Skeletal muscle cell (primary cell): ENCODE results near the gene GMEB2.
"Not testable (repeated sequence)": the region's sequence is repeated elsewhere in the genome, so short reads cannot be mapped to it uniquely, and the experiment has no call there.

Experiments
- DNase-seq: peaks from one replicate; pipeline ENCODE4 v3.0.0-alpha.2; 2010; ENCODE audit warnings: low read depth
- H3K4me3 ChIP-seq: 2 replicates; pipeline ENCODE4 v1.5.1; 2011; ENCODE audit warnings: low read depth, mild to moderate bottlenecking, control low read depth, low read length, moderate library complexity

GMEB2 gene

GRCh38 chr20:63578224-63579016 is 48.5 kb downstream of the GMEB2 start:
- DNase-seq: no peak
- no peak overlapping the region for H3K4me3 ChIP-seq

DNA sequence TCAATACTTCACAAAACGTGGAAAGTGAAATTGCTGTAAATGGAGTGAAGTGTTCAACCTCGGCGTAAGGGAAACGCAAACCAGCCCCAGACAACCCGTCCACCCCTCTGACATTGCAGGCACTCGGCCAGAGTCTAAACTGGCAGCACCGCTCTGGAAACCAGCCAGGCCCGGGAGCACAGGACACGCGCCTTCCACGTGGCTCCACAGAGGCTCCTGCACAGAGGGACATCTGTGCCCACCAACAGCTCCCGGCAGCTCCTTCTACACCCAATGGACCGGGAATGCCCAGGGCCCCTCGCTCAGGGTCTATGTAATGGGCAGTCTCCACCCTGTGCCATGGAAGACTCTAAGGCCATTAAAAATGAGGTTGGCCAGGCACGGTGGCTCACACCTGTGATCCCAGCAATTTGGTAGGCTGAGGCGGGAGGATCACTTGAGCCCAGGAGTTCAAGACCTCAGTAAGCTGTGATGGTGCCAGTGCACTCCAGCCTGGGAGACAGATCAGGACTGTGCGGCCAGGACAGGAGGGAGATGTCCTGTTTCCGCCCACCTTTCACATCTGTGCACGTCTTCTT is 49.5 kb downstream of the GMEB2 start:
- H3K4me3 ChIP-seq: no peak overlapping the region
- DNase-seq: no peak

GRCh38 chr20:63576311-63576710 is 50.6 kb downstream of the GMEB2 start:
- DNase-seq: no peak
- H3K4me3 ChIP-seq: no peak overlapping the region

DNA sequence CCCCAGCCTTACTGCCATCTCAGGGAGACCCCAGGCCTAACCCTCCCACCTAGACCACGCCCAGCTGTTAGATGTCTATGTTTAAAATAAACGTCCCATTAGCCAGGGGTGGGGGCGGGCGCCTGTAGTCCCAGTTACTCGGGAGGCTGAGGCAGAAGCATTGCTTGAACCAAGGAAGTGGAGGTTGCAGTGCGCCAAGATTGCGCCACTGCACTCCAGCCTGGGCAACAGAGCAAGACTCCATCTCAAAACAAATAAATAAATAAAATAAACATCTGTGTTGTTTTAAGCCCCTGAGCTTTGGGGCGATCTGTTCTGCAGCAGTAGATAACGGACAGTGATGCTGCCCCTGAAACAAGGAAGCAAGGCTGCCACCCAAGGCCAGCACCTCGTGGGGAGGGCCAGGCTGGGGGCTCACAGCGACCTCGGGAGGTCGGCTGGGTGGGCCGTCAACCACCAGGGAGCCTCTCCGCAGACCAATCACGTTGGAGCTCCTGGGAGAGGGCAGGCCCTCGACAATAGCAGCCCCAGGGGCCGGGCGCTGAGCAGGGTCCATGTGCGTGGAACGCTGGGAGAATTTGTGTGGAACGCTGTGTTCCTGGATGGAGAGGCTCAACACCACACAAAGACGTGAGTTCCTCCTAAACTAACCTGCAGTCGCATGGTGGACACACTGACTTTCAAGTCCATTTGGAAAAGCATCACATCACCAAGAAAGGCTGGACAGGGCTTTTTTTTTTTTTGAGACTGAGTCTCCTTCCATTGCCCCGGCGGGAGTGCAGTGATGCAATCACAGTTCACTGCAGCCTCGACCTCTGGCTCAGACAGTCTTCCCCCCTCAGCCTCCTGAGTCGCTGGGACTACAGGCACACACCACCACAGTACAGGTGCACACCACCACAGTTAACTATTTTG is 51.8 kb downstream of the GMEB2 start:
- no peak for DNase-seq
- H3K4me3 ChIP-seq: no peak overlapping the region

DNA sequence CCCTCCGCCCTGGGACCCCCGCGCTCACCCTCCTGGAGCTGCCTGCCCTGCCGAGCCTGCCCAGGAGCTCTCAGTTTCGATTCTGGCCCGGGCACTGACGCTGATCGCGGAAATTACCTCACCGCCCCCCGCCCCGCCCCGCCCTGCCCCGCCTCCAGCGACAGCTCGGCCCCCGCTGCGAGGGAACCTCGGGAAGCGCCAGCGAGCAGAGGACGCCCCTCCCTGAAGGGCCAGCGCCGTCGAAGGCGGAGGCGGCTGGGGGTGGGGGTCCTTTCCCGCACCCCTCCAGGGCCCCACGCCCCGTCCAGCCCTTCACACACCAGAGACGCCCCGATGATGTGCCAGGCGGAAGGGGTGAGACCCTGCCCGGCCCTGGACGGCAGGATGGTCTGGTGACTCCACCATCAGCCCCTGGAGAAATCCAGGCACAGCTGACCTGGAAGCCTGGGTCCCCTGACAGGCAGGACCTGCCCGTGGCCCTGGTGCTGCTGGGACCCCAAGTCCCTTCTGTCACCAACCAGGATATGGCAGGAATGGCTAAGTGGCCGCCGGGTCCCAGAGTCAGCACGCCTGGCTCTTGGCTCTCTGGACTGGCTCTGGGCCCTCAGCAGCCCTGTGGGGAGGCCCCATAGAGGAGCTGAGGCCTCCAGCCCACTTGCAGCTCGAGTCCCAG is 52.6 kb downstream of the GMEB2 start, which contains the start of gene HELZ2:
Gene HELZ2, minus strand, starts transcription at position 84 of the 673 bp plus-strand sequence. CDS start 1,854 bp downstream, outside the sequence.
- peak within 1 kb of the TSS; percentile 75 for H3K4me3 ChIP-seq
- no peak for DNase-seq

- DNase-seq: no peak
These were observed 53.2 kb downstream of the GMEB2 start for GRCh38 chr20:63573647-63574131.

GRCh38 chr20:63572788-63573646 is 53.9 kb downstream of the GMEB2 start:
- no peak for DNase-seq
- peak overlapping the region; percentile 75 for H3K4me3 ChIP-seq

More at GRCh38 chr20:63573647-63574131, 53.2 kb downstream of the GMEB2 start:
- H3K4me3 ChIP-seq: peak overlapping the region; percentile 75

DNA sequence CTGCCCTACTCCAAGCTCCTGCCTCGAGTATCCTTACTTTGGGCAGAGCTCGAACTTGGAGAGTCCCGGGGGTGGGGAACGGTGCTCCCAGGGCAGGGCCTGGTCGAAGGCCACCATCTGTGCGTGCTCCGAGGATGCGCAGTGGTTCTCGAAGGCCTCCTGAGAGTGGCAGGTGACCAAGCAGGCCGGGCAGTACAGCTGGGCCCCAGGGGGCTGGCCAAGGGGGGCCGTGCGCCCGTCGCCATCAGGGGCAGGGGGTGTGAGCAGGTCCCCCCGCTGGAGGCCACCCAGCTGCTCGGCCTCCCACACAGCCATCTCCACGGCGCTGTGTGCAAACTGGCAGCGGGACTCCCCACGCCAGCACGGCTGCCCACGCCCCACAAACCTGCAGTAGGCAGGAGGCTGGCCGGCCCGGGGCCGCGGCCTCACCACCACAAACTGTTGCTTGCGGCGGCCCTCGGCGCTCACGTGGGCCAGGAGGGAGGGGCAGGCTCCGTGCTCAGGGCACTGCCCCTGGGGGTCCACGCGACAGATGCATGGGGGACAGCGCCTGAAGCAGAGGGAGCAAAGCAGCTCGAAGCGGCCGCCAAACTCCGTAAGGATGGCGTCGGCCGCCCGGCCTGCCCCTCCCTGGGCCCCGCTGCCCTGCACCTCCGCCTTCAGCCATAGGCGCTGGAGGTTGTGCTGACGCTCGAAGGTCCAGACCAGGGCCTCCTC is 54.7 kb downstream of the GMEB2 start:
- DNase-seq: no peak
- H3K4me3 ChIP-seq: no peak overlapping the region

DNA sequence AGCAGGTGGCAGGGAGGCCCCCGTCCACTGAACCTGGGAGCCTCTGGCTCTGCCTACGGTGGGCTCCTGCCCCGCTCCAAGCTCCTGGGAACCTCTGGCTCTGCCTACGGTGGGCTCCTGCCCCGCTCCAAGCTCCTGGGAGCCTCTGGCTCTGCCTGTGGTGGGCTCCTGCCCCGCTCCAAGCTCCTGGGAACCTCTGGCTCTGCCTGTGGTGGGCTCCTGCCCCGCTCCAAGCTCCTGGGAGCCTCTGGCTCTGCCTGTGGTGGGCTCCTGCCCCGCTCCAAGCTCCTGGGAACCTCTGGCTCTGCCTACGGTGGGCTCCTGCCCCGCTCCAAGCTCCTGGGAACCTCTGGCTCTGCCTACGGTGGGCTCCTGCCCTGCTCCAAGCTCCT is 55.8 kb downstream of the GMEB2 start:
- not testable (repeated sequence) for H3K4me3 ChIP-seq, DNase-seq

DNA sequence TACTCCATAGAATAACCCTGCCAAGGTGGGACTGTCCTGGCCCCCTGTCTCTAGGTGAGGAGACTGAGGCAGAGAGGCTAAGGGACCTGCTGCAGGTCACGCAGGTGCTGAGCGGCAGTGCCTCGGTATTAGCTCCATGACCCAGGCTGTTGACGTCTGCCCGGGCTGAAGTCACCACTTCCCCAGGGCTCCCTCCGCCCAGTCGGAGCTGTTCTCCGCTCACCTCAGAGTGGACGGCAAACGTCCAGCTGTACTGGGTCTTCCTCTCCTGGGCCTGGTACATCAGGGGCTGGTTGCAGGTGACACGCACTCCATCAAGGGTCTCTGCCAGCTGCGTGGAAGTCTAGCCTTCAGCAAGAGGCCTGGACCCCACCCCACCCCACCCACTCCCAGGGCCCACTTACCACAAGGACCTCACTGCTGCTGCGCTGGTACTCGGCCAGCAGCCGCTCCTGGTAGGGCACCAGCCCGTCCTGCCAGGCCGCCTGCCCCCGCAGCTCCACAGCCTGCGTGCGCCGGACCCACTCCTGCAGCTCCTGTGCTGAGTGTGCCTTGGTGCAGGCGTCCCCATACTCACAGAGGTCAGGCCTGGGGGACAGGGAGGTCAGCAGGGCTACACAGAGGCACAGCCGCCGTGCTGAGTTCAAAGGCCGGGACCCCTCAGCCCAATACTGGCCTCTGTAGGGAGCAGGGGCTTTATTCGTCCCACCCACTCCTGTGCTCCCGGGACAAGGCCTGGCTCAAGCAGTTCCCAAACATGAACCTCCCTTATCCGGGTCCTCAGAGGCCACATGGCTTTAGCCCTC is 56.4 kb downstream of the GMEB2 start:
- DNase-seq: no peak
- H3K4me3 ChIP-seq: no peak overlapping the region

DNA sequence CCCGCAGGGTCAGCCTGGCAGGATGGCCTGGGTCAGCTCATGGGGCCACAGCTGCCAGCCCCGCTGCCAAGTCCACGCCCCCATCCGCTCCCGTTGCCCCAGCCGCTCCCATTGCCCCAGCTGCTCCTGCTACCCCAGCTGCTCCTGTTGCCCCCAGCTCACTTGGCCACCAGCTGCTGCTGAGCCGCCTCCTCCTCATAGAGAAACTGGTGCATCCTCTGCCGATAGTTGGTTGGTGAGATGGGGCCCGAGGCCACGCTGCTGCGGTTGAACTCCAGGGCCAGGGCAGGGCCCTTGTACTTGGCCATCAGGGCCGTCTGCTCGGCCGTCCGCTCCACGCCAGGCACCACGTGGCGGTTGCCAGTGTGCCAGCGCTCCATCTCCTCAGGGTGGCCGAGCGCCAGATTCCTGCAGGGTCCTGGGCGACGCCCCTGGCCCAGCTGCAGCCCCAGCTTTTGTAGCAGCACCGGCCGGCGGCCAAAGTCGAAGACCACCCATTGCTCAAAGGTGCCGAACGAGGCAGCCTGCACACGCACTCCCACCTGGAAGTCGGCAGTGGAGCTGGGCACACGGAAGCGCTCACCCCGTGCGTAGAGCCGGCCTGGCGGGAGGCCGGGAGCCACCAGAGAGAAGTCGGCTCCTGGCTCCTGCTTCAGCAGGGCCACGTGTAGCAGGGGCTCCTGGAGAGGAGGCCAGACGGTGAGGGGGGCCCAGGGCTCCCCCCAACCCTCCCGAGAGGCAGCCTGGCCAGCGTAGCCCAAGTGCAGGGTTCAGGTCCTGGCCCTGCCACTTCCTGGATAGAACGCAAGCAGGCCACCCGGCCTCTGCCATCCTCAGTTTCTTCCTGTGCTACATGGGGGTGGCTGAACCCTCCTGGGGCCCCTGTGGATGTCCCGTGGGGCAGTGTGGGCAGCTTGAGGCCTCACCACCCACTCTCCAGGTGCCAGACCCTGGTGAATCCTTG is 57.6 kb downstream of the GMEB2 start:
- no peak overlapping the region for H3K4me3 ChIP-seq
- DNase-seq: no peak

DNA sequence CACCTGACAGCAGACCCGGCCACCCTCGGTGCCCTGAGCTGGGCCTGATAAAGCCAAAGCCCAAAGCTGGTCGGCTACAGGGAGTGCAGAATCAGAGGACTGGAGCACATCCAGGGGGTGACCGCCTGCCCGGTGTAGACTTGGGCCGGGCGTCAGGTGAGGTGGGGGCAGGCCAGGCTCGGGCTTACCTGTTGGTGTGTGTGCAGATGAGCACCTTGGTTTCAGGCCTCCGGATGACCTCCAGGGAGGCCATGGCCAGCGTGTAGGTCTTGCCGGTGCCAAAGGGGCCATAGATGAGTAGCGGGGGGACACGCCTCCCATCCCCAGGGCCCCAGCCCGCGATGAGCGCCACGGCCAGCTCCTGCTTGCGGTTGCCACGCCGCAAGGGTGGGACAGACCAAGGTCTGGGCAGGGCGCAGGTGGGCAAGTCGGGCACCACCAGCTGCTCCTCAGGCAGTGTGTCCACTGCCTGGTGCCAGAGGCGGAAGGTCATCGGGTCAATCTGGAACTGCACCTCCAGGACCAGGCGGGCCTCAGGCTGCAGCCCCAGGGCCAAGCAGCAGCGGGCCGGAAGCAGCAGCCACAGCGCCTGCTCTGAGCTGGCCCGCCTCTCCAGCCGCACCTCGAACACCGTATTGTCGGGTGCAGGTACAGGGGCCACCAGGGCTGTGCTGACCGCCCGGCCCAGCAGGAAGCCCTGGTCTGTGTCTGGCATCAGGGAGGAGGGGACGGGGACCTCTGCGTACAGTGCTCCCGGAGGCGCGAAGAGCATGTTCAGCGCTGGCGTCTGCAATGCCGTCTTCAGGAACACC is 58.5 kb downstream of the GMEB2 start:
- no peak overlapping the region for H3K4me3 ChIP-seq
- DNase-seq: no peak

- DNase-seq: no peak
- H3K4me3 ChIP-seq: no peak overlapping the region
These were observed 59.3 kb downstream of the GMEB2 start for GRCh38 chr20:63567386-63568169.

DNA sequence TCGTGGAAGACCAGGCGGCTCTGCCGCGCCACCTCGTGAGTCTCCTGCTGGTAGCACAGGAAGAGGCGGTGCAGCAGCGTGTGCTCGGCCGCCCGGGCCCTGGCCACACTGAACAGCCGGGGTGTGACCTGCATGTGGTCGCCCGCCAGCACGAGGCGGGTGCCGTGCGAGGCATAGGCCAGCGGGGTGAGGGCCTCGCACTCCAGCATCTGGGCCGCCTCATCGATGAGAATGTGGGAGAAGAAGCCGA is 59.8 kb downstream of the GMEB2 start:
- H3K4me3 ChIP-seq: no peak overlapping the region
- no peak for DNase-seq
